HUES6 (cell line): Measurements from ENCODE around the gene INSIG1.

ENCODE experiments used
- H3K27ac ChIP-seq: 2 replicates; pipeline ENCODE4 v1.7.0; 2013; ENCODE audit warnings: low read depth, mild to moderate bottlenecking, low read length, inconsistent platforms
- H3K27me3 ChIP-seq: 2 replicates; pipeline ENCODE4 v1.6.1; 2013; ENCODE audit warnings: low read length; ENCODE audit not compliant: control insufficient read depth, insufficient read depth
- H3K36me3 ChIP-seq: 2 replicates; pipeline ENCODE4 v1.6.1; 2013; ENCODE audit warnings: low read length; ENCODE audit not compliant: control insufficient read depth, insufficient read depth
- H3K4me1 ChIP-seq: 2 replicates; pipeline ENCODE4 v1.6.1; 2013; ENCODE audit warnings: low read length; ENCODE audit not compliant: control insufficient read depth, insufficient read depth
- H3K4me3 ChIP-seq: 2 replicates; pipeline ENCODE4 v1.5.1; 2013; ENCODE audit warnings: low read depth, low read length
- H3K9ac ChIP-seq: one replicate; pipeline ENCODE4 v1.6.1; 2013; ENCODE audit warnings: mild to moderate bottlenecking, low read length
- H3K9me3 ChIP-seq: 2 replicates; pipeline ENCODE4 v1.6.1; 2013; ENCODE audit warnings: low read depth, low read length; ENCODE audit not compliant: control insufficient read depth, insufficient read depth

The INSIG1 gene

DNA sequence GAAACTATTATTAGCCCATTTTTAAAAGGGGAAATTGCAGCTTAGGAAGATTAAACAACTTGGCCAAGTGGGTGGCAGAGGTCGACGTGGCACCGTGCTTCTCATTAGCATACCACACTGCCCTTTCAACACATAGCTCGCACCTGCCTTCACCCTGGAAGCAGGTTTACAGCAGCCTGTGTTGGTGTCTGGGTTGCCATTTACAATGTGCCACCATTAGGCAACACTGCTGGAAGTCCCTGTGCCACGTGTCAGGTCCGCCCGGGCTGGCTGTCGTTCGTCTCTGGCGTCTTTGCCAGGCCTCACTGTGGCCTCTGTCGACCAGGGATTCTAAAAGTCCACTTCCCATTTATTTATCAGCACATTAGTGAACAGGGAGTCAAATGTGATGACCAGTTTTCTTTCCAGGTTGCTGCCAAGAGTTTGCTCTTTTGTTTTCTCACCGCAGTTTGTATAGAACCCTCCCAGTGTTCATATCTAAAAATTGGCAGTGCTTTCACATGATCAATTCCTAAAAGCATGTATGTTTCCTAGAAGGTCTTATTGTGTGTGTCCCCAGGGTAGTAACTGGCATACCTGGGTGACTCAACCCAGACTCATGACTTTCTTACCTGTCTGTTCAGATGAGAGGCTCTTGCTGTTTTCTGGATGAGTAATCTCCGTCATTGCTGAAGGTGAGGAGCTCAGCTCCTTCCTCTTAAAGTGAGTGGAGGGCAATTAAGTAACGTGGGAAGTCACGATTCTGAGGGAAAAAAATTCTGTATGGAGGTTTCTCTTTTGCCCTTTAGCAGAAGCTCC lies 9.2 kb downstream of the INSIG1 start:
- peaks cover 86% of the 10 kb centered on the region for H3K36me3 ChIP-seq
- H3K27ac ChIP-seq, result no peak overlapping the region
- no peak overlapping the region for H3K9ac ChIP-seq
- H3K4me3 ChIP-seq, result no peak overlapping the region
- H3K9me3 ChIP-seq, result no peaks in the 10 kb centered on the region
- 0 out of 2 replicates have a peak, but pooled peaks cover 4% of the 10 kb centered on the region for H3K4me1 ChIP-seq
- H3K27me3 ChIP-seq, result no peaks in the 10 kb centered on the region

DNA sequence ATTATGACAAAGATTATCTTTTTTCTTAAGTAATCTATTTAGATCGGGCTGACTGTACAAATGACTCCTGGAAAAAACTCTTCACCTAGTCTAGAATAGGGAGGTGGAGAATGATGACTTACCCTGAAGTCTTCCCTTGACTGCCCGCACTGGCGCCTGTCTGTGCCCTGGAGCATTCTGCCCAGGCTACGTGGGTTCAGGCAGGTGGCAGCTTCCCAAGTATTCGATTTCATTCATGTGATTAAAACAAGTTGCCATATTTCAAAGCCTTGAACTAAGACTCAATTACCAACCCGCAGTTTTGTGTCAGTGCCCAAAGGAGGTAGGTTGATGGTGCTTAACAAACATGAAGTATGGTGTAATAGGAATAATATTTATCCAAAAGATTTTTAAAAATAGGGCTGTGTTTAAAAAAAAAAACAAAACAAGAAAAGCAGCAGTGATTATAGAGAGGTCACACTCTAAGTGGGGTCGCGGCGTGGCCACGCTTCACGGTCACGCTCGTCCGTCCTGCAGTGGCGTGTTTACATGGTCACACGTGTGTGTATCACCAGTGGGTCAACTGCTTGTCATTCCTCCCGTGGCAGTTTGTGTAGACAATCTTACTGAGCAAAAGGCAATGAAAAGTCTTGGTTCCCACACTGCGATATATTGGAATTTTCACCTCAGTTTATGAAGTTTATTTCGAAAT lies 10.8 kb downstream of the INSIG1 start:
- Histone ChIP-seq H3K9ac (no peak overlapping the region), H3K27ac (no peak overlapping the region), H3K4me1 (0 out of 2 replicates have a peak, but pooled peaks cover 4% of the 10 kb centered on the region), H3K27me3 (no peaks in the 10 kb centered on the region), H3K36me3 (peaks cover 70% of the 10 kb centered on the region), H3K9me3 (no peaks in the 10 kb centered on the region), H3K4me3 (no peak overlapping the region)

DNA sequence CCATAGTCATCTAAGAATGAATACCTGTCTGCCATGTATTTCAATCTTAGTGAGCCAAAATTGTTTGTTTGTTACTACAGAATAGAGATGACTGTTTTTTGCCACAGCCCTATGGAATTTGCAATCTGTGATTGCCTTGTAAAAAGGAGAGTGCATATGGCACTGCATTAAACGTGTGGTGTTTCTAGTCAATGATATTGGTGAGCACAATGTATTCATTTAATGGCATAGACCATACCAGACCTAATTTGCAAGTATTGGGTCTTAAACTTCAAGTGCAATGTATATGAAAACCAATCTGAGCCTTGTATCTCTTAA lies 11.3 kb downstream of the INSIG1 start:
- Histone ChIP-seq H3K9me3 (no peaks in the 10 kb centered on the region), H3K27ac (no peak overlapping the region)

DNA sequence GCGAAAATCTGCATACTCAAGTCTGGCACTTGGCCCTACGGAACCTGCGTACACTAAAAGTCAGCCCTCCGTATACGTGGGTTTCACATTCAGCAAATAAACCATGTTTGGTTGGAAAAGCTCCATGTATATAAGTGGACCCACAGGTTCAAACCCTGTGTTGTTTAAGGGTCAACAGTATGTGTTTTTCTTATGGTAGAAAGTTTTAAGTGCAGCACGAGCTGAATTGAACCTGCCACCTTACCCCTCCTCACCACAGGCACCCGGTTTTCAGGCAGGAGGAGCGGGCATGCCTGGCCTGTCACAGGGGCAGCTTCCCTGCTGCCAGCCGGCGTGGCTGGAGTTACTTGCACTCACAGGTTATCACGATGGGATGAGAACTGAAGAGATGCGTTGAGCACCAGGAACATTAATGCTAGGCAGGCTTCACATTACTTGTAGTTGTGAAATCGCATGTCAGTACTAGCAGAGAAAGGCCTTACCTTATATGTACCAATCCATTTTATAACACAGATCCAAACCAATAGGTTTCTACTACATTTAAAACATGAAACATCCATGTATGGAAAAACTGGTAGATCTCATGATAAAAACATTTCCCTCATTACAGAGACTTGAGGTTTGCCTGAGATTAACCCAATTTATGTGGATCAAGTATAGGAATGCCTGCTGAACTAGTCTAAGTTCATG lies 12.9 kb downstream of the INSIG1 start:
- Histone ChIP-seq H3K36me3 (peaks cover 52% of the 10 kb centered on the region), H3K4me3 (no peak overlapping the region), H3K9ac (no peak overlapping the region), H3K27ac (no peak overlapping the region), H3K9me3 (no peaks in the 10 kb centered on the region), H3K4me1 (no peaks in the 10 kb centered on the region), H3K27me3 (no peaks in the 10 kb centered on the region)

More for the DNA sequence above, 11.3 kb downstream of the INSIG1 start:
- Histone ChIP-seq H3K9ac (no peak overlapping the region), H3K4me3 (no peak overlapping the region), H3K36me3 (peaks cover 65% of the 10 kb centered on the region), H3K27me3 (no peaks in the 10 kb centered on the region), H3K4me1 (0 out of 2 replicates have a peak, but pooled peaks cover 4% of the 10 kb centered on the region)

DNA sequence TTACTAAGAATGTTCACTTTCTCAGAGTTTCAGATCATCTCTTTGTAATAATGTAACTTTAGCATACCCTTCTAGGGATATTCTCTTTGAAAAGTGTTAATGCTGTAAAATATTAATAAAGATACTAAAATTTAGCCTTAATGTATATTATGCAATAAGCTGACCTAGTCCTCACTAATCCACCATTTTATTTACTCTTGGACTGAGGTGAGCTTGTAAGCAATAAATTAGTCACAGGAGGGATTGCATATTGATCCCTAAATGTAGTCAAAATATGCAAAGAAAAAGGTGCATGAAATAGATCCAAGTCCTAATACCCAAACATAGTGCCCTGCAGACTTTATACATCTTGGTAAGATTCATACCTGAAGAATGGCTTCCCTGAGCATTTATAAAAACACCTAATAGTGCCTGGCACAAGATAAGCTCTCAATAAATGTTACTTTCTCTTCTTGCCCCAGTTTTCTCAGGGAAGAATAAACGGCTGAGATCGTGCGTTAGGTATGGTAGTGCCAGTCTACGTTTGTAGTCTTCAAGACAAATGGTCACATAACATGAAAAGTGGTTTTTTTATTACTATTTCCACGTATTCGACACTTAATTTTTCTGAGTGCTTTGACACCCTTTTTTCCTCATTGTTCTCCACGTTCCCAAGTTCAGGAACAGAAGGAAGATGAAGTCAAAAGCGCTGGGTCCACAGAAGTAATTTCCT lies 14.3 kb downstream of the INSIG1 start:
- H3K27ac ChIP-seq, result no peak overlapping the region
- H3K36me3 ChIP-seq, result peaks cover 38% of the 10 kb centered on the region
- H3K4me3 ChIP-seq, result no peak overlapping the region
- H3K4me1 ChIP-seq, result no peaks in the 10 kb centered on the region
- no peak overlapping the region for H3K9ac ChIP-seq
- no peaks in the 10 kb centered on the region for H3K9me3 ChIP-seq
- H3K27me3 ChIP-seq, result no peaks in the 10 kb centered on the region

DNA sequence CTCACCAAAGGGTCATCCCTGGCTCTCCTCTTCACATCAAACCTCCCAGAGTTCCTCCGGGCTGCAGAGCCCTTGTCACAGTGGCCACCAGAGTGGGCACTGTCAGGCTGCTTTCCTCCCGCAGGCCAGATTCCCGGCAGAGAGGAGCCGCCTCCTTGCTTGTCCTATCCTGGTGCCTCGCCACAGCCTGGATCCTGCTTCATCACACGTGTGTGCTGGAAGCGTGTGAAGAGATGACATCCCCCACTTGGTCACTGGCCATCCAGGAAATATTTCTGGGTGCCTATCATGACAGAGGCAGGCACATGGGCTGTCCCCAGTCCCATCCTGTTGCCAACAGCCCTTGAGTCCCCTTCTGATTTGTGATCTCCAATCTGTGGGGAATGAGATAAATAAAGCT lies 15.0 kb downstream of the INSIG1 start:
- Histone ChIP-seq H3K9ac (no peak overlapping the region), H3K27ac (no peak overlapping the region), H3K9me3 (no peaks in the 10 kb centered on the region), H3K36me3 (peaks cover 32% of the 10 kb centered on the region), H3K27me3 (no peaks in the 10 kb centered on the region), H3K4me3 (no peak overlapping the region), H3K4me1 (no peaks in the 10 kb centered on the region)

DNA sequence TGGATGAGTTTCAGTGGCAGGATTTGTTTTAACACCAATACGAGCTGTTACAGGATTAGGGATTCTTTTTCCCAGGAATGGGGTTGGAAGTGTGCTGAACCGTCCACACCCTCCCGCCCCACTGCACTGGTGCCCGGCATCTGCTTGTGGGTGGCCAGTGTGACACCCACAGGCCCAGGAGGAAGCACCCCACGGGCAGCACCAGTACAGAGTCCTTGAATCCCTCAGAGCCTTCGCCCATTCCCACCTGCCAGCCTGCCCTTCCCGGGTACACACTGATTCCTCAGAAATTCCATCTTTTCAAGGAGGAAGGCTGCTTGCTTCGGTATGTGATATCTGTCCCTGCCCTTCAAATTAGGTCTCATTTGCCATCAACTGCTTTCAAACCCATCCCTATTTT lies 15.4 kb downstream of the INSIG1 start:
- Histone ChIP-seq H3K4me3 (no peak overlapping the region), H3K27ac (no peak overlapping the region), H3K9me3 (no peaks in the 10 kb centered on the region; the same call in 1 of the 2 replicates)

DNA sequence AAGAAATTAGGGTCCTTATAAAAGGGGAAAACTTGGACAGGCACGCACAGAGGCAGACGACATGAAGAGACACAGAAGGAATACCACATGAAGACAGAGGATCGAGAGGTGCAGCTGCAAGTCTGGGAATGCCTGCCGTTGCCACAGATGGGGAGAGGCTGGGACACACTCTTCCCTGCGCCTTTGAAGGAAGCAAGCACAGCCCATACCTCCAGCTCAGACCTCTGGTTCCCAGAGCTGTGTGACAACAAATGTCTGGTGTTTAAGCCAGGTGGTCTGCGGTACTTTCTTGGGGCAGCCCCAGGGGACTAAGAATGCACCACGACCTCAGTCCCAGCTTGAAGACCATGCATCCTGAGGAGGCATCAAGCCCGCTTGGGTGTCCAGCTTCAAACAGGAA lies 18.3 kb downstream of the INSIG1 start:
- no peak overlapping the region for H3K27ac ChIP-seq
- H3K4me1 ChIP-seq, result no peaks in the 10 kb centered on the region
- H3K9ac ChIP-seq, result no peak overlapping the region
- H3K9me3 ChIP-seq, result no peaks in the 10 kb centered on the region; the same call in 1 of the 2 replicates
- no peak overlapping the region for H3K4me3 ChIP-seq
- no peaks in the 10 kb centered on the region for H3K36me3 ChIP-seq
- 0 out of 2 replicates have a peak, but pooled peaks cover 3% of the 10 kb centered on the region for H3K27me3 ChIP-seq

More for the DNA sequence above, 15.4 kb downstream of the INSIG1 start:
- no peaks in the 10 kb centered on the region for H3K27me3 ChIP-seq
- peaks cover 27% of the 10 kb centered on the region for H3K36me3 ChIP-seq
- no peaks in the 10 kb centered on the region for H3K4me1 ChIP-seq
- H3K9ac ChIP-seq, result no peak overlapping the region

DNA sequence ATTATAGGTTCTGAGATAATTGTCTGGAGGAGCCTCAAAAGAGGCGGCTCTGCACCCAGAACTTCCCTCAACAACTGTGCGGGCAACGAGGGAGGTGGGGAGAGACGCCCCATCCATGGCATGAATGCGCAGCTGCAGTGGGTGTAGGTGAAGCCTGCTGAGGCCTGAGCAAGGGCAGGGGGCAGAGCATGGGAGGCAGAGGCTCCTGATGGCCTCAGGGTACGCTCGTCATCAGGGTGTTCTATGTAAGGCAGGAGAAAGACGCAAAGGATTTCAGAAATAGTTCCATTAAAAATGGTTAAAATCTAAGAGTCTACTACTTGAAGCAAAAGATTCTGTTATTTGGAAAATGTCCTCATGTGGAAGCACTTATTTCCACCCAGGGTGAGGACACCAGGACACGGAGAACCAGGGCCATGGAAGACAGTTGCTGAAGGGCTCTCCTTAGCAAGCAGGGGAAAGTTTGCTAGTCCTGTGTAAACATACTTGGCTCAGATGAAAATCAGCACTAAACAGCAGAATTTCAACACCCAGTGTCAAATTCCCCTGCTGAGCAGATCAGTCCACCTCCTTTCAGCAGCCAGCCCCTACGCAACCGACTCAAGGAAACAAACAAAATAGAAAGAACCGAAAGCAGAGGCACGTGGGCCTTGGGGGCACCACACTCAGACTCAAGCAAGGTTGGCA lies 18.9 kb downstream of the INSIG1 start:
- Histone ChIP-seq H3K36me3 (no peaks in the 10 kb centered on the region), H3K9ac (no peak overlapping the region), H3K27me3 (0 out of 2 replicates have a peak, but pooled peaks cover 3% of the 10 kb centered on the region), H3K9me3 (no peaks in the 10 kb centered on the region; the same call in 1 of the 2 replicates), H3K4me3 (no peak overlapping the region), H3K4me1 (no peaks in the 10 kb centered on the region), H3K27ac (no peak overlapping the region)

DNA sequence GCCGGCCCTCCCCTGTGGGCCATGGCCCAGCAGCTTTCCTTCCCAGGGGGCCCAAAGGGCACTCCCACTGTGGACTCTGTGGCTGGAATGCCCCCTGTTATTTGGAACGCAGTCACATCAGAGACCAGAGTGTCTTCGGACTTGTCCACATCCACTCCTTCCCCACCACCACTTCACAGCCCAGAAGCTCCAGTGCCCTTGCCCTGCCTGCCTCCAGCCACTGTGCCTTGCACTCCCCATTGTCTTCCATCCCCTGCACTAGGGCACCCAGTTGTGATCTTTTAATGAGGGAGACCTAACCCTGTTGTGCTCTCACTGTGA lies 19.4 kb downstream of the INSIG1 start:
- Histone ChIP-seq H3K4me1 (no peaks in the 10 kb centered on the region), H3K36me3 (no peaks in the 10 kb centered on the region), H3K4me3 (no peak overlapping the region), H3K9ac (no peak overlapping the region), H3K27ac (no peak overlapping the region), H3K27me3 (0 out of 2 replicates have a peak, but pooled peaks cover 3% of the 10 kb centered on the region), H3K9me3 (no peaks in the 10 kb centered on the region; the same call in 1 of the 2 replicates)
